GM19438 (cell line): Measurements from ENCODE around the gene R3HDM4.
"Not testable (repeated sequence)": the region's sequence is repeated elsewhere in the genome, so short reads cannot be mapped to it uniquely, and the experiment has no call there.

ENCODE experiments used
- ATAC-seq: cut with Tn5 transposase; IDR thresholded peaks from one replicate; pipeline ENCODE4 v1.9.1; 2021; ENCODE audit warnings: low read depth; ENCODE audit not compliant: unreplicated experiment

Gene R3HDM4

GRCh38 chr19:862581-863314 is 50.3 kb downstream of the R3HDM4 start:
- no peak for ATAC-seq

GRCh38 chr19:861756-862580 is 51.1 kb downstream of the R3HDM4 start:
- no peak for ATAC-seq

- no peak for ATAC-seq
Observed at GRCh38 chr19:861141-861755, 51.8 kb downstream of the R3HDM4 start.

- no peak for ATAC-seq
Observed at GRCh38 chr19:858868-859843, 53.9 kb downstream of the R3HDM4 start, which contains the start of gene CFD. Gene CFD (plus strand): TSS chr19:859664. CDS start chr19:859690, 26 bp downstream.

- no peak for ATAC-seq
Observed at GRCh38 chr19:858284-858683, 54.7 kb downstream of the R3HDM4 start.

- no peak for ATAC-seq
Observed at GRCh38 chr19:855566-856120, 57.4 kb downstream of the R3HDM4 start.

- no peak for ATAC-seq
Observed at GRCh38 chr19:855142-855541, 57.9 kb downstream of the R3HDM4 start.

- ATAC-seq = no peak
Observed at GRCh38 chr19:854549-854948, 58.5 kb downstream of the R3HDM4 start.

- ATAC-seq = not testable (repeated sequence)
Observed at GRCh38 chr19:853614-854220, 59.3 kb downstream of the R3HDM4 start.

- ATAC-seq = no peak
Observed at GRCh38 chr19:853014-853585, 59.9 kb downstream of the R3HDM4 start.

- ATAC-seq = no peak
Observed at GRCh38 chr19:852136-853013, 60.6 kb downstream of the R3HDM4 start, which contains the start of gene ELANE. Gene ELANE (plus strand): TSS chr19:852303. CDS start chr19:852329, 26 bp downstream.

GRCh38 chr19:850979-851335 is 62.1 kb downstream of the R3HDM4 start:
- no peak for ATAC-seq

- ATAC-seq = no peak
Observed at GRCh38 chr19:850221-850978, 62.6 kb downstream of the R3HDM4 start.

- ATAC-seq = not testable (repeated sequence)
Observed at GRCh38 chr19:849195-849594, 63.8 kb downstream of the R3HDM4 start.

GRCh38 chr19:848386-848921 is 64.6 kb downstream of the R3HDM4 start:
- no peak for ATAC-seq
